PC-3 (cell line): Measurements from ENCODE around the gene RNF128.

Source experiments
- EZH2 ChIP-seq: fragments of 300-600 bp; sonication (generic); IDR thresholded peaks from one replicate; pipeline ENCODE4 v1.6.1; 2017; ENCODE audit warnings: antibody characterized with exemption, mild to moderate bottlenecking, low read length; ENCODE audit not compliant: unreplicated experiment
- EZH2phosphoT487 ChIP-seq: fragments of 300-600 bp; sonication (generic); IDR thresholded peaks from 2 replicates; pipeline ENCODE4 v1.6.1; 2018; ENCODE audit warnings: mild to moderate bottlenecking, antibody characterized with exemption, low read length, borderline replicate concordance
- TF ChIP-seq, protein P1 (sequence below): fragments of 300-600 bp; sonication (generic); conservative IDR thresholded peaks from 2 replicates; pipeline ENCODE4 v1.5.1; 2017; ENCODE audit warnings: antibody characterized with exemption, low read depth, mild to moderate bottlenecking, low read length

DNA sequence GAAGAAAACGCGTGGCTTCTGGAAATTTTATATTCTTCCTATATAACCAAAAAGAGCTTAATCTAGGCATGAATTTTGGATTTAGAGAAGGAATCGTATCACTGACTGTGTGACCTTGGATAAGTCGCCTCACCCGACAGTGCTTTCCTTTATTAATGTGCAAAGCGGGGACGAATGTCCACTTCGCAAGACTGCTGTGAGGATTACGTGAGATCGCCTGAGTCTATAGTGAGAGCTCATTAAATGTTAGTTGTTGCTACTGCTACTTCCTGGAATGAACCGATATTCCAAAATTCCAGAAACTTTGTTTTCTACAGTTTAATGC is 75.5 kb downstream of the RNF128 start:
- TF ChIP-seq EZH2phosphoT487 = no peak
- TF ChIP-seq, protein P1, sequence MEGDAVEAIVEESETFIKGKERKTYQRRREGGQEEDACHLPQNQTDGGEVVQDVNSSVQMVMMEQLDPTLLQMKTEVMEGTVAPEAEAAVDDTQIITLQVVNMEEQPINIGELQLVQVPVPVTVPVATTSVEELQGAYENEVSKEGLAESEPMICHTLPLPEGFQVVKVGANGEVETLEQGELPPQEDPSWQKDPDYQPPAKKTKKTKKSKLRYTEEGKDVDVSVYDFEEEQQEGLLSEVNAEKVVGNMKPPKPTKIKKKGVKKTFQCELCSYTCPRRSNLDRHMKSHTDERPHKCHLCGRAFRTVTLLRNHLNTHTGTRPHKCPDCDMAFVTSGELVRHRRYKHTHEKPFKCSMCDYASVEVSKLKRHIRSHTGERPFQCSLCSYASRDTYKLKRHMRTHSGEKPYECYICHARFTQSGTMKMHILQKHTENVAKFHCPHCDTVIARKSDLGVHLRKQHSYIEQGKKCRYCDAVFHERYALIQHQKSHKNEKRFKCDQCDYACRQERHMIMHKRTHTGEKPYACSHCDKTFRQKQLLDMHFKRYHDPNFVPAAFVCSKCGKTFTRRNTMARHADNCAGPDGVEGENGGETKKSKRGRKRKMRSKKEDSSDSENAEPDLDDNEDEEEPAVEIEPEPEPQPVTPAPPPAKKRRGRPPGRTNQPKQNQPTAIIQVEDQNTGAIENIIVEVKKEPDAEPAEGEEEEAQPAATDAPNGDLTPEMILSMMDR = no peak
- no peak for TF ChIP-seq EZH2
